ENCODE measurements around the gene TDRKH. TPM values are rescaled to one million over a fixed set of nuclear protein-coding genes. Genes with fewer than 3 reads are reported as not detected.

Gene TDRKH
- total and polyA plus RNA-seq, 4 donors: 1.5 to 6.7 (median 3.8) TPM

DNA sequence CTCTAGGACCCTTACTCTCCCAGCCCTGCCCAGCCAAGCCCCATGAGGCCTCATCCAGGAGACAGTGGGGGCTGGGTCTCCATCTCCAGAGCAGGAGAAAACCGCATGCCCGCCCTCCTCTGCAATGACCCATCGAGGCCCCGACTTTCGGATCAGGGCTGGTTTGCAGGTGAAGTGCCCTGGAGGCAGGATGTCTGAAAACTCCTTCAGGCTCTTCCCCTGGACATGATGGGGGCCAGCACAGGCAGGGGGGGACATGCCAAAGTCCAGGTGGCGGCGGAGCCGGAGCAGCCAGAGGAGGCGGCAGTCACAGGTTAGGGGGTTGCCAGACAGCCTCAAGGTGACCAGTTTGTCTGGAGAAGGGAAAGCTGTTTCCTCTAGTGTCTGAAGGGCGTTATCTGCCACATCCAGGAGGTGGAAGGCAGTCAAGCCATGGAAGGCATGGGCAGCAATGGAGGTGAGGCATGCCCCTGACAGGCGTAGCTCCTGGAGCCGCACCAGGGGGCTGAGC lies 11.1 kb upstream of the TDRKH start:
- H3K4me1 ChIP-seq (ENCODE audit: control insufficient read depth in 4 of 4, insufficient read depth in 4 of 4, low read length in 3 of 4): no peaks in the 10 kb centered on the region
- no peak for TF ChIP-seq RXRA (IDR thresholded peaks at IDR 0.05)
- no peaks in the 10 kb centered on the region for H3K9me3 ChIP-seq (ENCODE audit: control insufficient read depth in 4 of 4, low read length in 3 of 4)
- H3K9ac ChIP-seq (ENCODE audit: low read depth in 1 of 2, low read length in 2 of 2): no peak overlapping the region
- DNase-seq (ENCODE audit: low spot score): no peak
- H3K36me3 ChIP-seq (ENCODE audit: control insufficient read depth in 4 of 4, insufficient read depth in 3 of 4, low read depth in 1 of 4, low read length in 3 of 4): no peaks in the 10 kb centered on the region
- no peaks in the 10 kb centered on the region for H3K27me3 ChIP-seq (ENCODE audit: control insufficient read depth in 4 of 4, insufficient read depth in 4 of 4, low read length in 3 of 4)
- H3K4me3 ChIP-seq (ENCODE audit: low read depth in 1 of 3, low read length in 3 of 3): no peak overlapping the region
- H3K27ac ChIP-seq (ENCODE audit: low read depth in 1 of 2, low read length in 2 of 2): no peak overlapping the region
- 96% methylated on average over 12 of the region's 12 CpGs for WGBS

DNA sequence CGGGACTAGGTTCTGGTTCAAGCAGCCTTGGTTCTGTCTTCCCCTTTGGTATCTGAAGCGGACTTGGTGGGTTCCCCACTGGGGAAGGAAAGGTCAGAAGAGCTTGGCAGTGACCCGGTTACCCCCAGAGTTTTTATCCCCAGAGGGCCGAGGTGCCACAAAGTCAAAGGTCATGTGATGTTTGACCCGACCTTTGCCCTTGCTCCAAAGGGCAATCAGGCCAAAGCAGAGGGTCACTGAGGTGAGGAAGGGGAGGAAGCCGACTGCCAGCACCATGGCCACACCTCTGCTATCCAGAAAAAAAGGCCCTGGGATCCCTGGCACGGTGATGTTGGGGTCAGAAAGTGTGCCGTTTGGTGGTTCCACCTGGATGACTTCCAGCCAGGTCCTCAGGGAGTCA lies 10.5 kb upstream of the TDRKH start:
- DNase-seq (ENCODE audit: low spot score): no peak
- Histone ChIP-seq H3K27me3 (ENCODE audit: control insufficient read depth in 4 of 4, insufficient read depth in 4 of 4, low read length in 3 of 4) (no peaks in the 10 kb centered on the region), H3K9me3 (ENCODE audit: control insufficient read depth in 4 of 4, low read length in 3 of 4) (no peaks in the 10 kb centered on the region), H3K4me1 (ENCODE audit: control insufficient read depth in 4 of 4, insufficient read depth in 4 of 4, low read length in 3 of 4) (no peaks in the 10 kb centered on the region), H3K4me3 (ENCODE audit: low read depth in 1 of 3, low read length in 3 of 3) (no peak overlapping the region), H3K9ac (ENCODE audit: low read depth in 1 of 2, low read length in 2 of 2) (no peak overlapping the region), H3K36me3 (ENCODE audit: control insufficient read depth in 4 of 4, insufficient read depth in 3 of 4, low read depth in 1 of 4, low read length in 3 of 4) (no peaks in the 10 kb centered on the region), H3K27ac (ENCODE audit: low read depth in 1 of 2, low read length in 2 of 2) (no peak overlapping the region)
- WGBS: 60% methylated on average over 8 of the region's 8 CpGs
- TF ChIP-seq, protein P1, sequence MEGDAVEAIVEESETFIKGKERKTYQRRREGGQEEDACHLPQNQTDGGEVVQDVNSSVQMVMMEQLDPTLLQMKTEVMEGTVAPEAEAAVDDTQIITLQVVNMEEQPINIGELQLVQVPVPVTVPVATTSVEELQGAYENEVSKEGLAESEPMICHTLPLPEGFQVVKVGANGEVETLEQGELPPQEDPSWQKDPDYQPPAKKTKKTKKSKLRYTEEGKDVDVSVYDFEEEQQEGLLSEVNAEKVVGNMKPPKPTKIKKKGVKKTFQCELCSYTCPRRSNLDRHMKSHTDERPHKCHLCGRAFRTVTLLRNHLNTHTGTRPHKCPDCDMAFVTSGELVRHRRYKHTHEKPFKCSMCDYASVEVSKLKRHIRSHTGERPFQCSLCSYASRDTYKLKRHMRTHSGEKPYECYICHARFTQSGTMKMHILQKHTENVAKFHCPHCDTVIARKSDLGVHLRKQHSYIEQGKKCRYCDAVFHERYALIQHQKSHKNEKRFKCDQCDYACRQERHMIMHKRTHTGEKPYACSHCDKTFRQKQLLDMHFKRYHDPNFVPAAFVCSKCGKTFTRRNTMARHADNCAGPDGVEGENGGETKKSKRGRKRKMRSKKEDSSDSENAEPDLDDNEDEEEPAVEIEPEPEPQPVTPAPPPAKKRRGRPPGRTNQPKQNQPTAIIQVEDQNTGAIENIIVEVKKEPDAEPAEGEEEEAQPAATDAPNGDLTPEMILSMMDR (IDR thresholded peaks at IDR 0.05; ENCODE audit: low read depth, low read length, missing input control): no peak
- TF ChIP-seq NR2F2 (IDR thresholded peaks at IDR 0.05): peak; percentile 85
- TF ChIP-seq SP1 (IDR thresholded peaks at IDR 0.05): no peak
- no peak for TF ChIP-seq TAF1 (conservative IDR thresholded peaks at IDR 0.05)
- TF ChIP-seq RXRA (IDR thresholded peaks at IDR 0.05): peak in 1 of 2 donors; percentile 9
- no peak for TF ChIP-seq RAD21 (IDR thresholded peaks at IDR 0.05)
- no peak for TF ChIP-seq FOXA2 (IDR thresholded peaks at IDR 0.05)
- TF ChIP-seq, protein P2, sequence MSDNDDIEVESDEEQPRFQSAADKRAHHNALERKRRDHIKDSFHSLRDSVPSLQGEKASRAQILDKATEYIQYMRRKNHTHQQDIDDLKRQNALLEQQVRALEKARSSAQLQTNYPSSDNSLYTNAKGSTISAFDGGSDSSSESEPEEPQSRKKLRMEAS (IDR thresholded peaks at IDR 0.05): no peak
- TF ChIP-seq HNF4A (conservative IDR thresholded peaks at IDR 0.05): peak in 1 of 2 donors; percentile 65

DNA sequence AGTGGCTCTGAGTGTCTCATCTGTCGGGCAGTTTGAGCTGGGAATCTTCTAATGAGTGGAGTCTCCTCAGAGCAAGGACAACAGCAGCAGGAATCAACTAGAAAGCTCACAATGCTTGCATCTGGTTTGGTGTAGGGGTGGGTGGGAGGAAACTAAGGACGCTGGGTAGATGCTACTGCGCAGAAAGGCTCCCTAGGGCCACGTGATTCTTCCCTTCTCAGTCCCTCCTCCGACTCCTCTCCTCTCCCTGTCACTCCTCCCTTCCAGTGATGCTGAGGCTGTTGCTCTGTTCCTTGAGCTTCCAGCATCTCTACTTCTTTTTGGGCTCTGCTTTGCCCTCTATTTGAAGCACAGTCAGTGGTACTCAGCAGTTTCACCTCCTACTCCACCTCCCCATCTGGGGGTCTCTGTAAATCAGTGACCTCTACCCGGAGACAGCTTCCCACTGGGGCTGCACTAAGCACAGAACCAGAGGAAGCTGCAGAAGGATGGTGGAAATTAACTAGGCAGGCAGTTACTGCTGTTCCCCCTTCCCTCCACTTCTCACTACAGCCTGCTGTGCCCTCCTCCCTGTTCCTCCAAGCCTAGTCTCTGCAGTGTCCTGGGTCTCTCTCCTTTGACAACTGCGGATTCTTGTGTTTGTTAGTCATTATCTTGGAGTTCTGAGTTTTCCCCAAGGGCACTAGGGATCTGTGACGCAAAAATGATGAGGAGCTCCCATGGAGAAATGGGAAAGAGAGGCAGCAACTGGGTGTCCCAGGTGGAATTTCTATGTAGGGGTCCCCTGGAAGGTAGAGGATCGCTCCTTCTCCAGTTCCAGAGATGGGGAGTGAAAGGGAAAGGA lies 9.1 kb upstream of the TDRKH start:
- Histone ChIP-seq H3K4me3 (ENCODE audit: low read depth in 1 of 3, low read length in 3 of 3) (no peak overlapping the region), H3K9ac (ENCODE audit: low read depth in 1 of 2, low read length in 2 of 2) (no peak overlapping the region), H3K27ac (ENCODE audit: low read depth in 1 of 2, low read length in 2 of 2) (no peak overlapping the region), H3K4me1 (ENCODE audit: control insufficient read depth in 4 of 4, insufficient read depth in 4 of 4, low read length in 3 of 4) (no peaks in the 10 kb centered on the region), H3K9me3 (ENCODE audit: control insufficient read depth in 4 of 4, low read length in 3 of 4) (no peaks in the 10 kb centered on the region), H3K27me3 (ENCODE audit: control insufficient read depth in 4 of 4, insufficient read depth in 4 of 4, low read length in 3 of 4) (no peaks in the 10 kb centered on the region), H3K36me3 (ENCODE audit: control insufficient read depth in 4 of 4, insufficient read depth in 3 of 4, low read depth in 1 of 4, low read length in 3 of 4) (no peaks in the 10 kb centered on the region)
- no peak for DNase-seq (ENCODE audit: low spot score)
- 69% methylated on average over 9 of the region's 9 CpGs for whole genome bisulfite sequencing
- no peak for TF ChIP-seq HNF4A (conservative IDR thresholded peaks at IDR 0.05)
- TF ChIP-seq YY1 (IDR thresholded peaks at IDR 0.05): no peak
- TF ChIP-seq, protein P2 (IDR thresholded peaks at IDR 0.05): no peak
- no peak for TF ChIP-seq FOXA2 (IDR thresholded peaks at IDR 0.05)
- TF ChIP-seq FOXA1 (IDR thresholded peaks at IDR 0.05): no peak
